TTC549 (cell line): ENCODE data around the gene NAALADL2.

Experiments used
- FAIRE-seq: peaks from 2 replicates; lab custom pipeline; 2012; peaks lifted over from hg19 to GRCh38; lab: Jason Lieb, UNC

The NAALADL2 gene

GRCh38 chr3:175679568-175679967, 820.4 kb downstream of the NAALADL2 start:
- FAIRE-seq: no peak

- FAIRE-seq: no peak
Measured at GRCh38 chr3:175692256-175692655, 833.1 kb downstream of the NAALADL2 start.

GRCh38 chr3:175695251-175695650, 836.1 kb downstream of the NAALADL2 start:
- no peak for FAIRE-seq

DNA sequence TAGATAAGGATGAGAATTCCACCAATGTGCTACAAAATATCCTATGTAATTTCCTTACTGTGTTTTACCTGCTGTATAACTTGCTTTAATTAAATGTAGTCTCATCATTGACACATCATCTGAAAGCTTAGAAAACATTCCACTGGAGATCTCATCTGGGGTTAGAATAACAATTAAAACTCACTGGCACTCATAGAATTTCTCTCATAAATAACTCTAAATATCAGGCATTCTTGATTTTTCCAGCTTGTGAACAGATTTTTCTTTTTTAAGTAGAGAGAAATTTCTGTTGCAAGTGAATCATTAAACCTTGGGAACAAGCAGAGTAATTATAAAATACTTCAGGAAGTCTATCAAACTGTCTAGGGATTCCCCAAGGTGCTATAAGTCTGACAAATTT, 843.8 kb downstream of the NAALADL2 start:
- no peak for FAIRE-seq

- FAIRE-seq: no peak
Measured at GRCh38 chr3:175704366-175705055, 845.4 kb downstream of the NAALADL2 start.

DNA sequence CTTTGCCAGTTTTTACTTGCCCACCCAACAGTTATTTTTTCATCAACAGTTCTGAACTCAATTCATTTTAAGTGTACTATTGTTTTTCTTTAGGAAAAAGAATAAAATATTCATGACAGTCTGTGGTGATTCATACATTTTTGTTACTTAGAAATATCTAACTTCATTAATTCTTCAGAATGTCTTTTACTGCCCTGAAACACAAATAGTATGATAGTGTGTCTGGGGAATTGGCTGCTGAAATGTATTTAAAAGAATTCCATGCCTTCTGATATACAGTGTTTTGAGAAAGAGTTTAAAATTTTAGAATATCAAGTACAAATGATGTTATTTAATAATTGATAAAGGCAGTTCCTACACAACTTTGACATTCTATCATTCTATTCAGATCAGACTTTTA, 854.1 kb downstream of the NAALADL2 start:
- FAIRE-seq: no peak

DNA sequence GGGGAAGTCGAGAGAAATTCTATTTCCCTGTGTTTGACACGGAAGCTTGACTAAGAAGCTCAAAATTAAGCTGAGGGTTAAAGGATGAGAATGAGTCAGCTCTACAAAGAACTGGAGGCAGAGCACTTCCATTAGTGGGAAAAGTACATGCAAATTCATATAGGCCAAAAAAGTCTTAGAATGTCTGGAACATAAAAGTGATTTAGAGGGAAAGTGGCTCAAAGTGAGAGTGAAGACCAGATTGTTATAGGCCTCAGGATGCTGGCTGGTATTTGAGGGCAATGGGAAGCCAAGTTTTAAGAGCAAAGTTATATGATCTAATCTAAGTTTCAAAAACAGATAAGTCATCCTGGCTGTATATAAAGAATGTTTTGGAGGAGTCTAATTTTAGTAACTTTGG, 857.3 kb downstream of the NAALADL2 start:
- FAIRE-seq: no peak

- FAIRE-seq: no peak
Measured at GRCh38 chr3:175726228-175726627, 867.1 kb downstream of the NAALADL2 start.

- FAIRE-seq: no peak
Measured at GRCh38 chr3:175728566-175728965, 869.4 kb downstream of the NAALADL2 start.

DNA sequence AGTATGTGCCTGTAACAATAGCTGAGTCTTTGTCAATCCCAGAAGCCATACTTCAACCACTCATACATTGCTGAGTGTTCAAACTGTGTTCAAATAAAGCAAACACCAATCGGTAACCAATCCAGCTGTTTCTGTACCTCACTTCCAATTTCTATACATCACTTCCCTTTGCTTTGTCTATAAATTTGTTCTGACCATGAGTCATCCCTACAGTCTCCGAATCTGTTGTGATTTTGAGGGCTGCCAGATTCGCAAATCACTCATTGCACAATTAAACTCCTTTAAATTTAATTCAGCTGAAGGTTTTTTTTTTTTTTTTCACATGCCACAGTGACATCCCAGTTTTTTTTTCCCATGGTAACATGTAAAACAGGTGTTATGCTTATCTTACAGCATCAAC, 870.3 kb downstream of the NAALADL2 start:
- FAIRE-seq: no peak

GRCh38 chr3:175731543-175731942, 872.4 kb downstream of the NAALADL2 start:
- FAIRE-seq: no peak

- FAIRE-seq: no peak
Measured at GRCh38 chr3:175732017-175732416, 872.9 kb downstream of the NAALADL2 start.

DNA sequence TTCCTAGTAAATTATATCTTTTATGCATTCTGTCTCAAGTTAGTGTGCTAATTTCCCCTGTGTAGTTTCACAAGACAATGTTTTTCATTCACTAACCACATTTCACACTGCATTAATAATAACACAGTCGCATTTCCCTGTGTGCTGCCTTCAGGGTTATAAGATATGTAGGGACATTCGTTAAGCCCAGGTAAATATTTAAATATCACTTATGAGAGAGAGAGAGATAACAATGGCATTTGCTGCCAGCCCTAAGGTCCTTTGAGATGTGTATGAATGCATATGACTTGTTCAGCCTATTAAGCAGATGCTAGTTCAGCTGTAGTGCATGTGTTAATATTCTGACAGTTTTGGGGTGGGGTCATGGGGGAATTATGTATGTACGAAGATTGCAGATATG, 876.7 kb downstream of the NAALADL2 start:
- FAIRE-seq: no peak

- FAIRE-seq: no peak
Measured at GRCh38 chr3:175737646-175738572, 878.8 kb downstream of the NAALADL2 start.

- no peak for FAIRE-seq
Measured at GRCh38 chr3:175741951-175742350, 882.8 kb downstream of the NAALADL2 start.

- no peak for FAIRE-seq
Measured at GRCh38 chr3:175743733-175744400, 884.7 kb downstream of the NAALADL2 start.

DNA sequence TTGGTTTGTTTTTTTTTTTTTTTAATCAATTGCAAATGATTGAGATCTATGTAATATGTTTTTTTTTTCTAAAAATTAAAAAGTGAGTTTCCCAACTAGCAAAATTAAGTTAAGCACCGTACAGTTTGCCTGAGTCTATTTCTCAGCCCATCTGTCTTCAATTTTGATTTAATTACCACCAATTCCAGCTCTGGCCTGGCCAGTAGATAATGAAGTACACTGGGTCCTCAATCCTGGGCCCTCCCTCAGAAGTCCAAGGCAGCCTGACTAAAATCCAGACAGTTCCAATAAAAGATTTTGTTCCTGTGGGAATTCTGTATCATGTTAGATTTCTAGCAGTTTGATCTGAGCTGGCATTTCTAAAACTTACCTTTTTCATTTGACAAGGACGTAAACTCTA, 887.2 kb downstream of the NAALADL2 start:
- no peak for FAIRE-seq

DNA sequence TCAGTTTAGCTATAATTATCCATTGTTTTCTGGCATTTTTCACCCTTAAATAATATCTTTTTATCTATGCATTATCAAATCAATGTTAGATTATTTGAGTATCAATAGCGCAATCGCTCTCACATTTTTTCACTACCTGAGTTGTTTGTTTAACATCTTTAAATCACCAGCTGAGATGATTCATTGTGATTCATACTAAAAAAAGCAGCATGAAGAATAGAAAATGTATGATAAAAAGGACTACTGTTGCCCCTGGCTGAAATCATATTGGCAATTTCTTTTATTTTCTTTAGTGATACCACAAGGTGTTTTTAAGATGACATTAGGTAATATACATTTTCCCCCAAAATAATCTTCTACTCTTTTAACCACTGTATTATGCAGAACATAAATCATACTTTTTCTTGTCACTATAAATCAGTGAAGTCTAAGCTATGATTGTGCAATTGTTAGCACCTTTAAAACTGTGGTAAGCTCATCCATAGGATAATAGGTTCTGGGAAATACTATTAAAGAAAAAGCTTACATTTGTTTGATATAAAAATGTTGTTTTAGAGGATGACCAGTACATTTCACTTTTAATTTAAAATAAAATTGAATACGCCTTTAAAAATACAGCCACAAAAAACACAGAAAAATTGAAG, 889.1 kb downstream of the NAALADL2 start:
- no peak for FAIRE-seq

GRCh38 chr3:175749981-175750380, 890.8 kb downstream of the NAALADL2 start:
- FAIRE-seq: no peak

DNA sequence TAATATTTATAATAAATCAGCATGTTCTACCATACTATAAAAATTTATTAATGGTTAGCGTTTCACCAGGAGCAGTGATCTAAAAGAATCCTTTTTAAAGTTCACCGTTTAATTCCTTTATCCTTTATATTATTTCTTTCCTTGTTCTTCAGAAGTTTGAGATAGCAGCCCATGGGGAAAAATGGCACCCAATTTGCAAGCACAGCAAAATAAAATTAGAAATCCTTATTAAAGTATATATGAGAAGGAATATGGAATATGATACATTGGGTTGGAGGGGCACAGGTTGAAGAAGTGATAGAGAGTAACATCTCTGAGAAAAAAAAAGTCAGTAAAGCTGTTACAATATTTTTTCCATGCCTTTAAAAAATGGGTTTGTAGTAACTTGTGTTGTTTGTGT, 892.0 kb downstream of the NAALADL2 start:
- no peak for FAIRE-seq

- no peak for FAIRE-seq
Measured at GRCh38 chr3:175763948-175764347, 904.8 kb downstream of the NAALADL2 start.

DNA sequence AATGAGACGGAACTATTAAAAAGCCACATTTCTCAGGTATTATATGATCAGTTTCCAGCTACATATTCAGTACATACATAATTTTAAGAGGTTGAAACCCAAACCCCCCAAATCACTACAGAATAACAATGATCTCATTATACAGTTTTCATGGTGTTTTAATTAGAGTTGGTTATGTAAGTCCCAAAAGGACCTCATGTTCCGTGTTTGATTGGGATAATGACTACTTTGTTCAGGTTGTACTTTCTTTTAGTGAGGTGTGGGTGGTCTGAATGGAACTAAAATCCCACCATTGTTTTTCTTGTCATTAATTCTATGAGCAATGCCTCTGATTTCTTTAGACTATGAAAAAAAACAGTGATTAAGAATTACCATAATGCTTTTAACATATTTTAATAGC, 905.6 kb downstream of the NAALADL2 start:
- FAIRE-seq: no peak

GRCh38 chr3:175770426-175770825, 911.3 kb downstream of the NAALADL2 start:
- FAIRE-seq: no peak
